ENCODE data around the gene EDIL3. TPM values are rescaled to one million over a fixed set of nuclear protein-coding genes. Genes with fewer than 3 reads are reported as not detected.
A peak's percentile ranks its signal among the peaks of the same experiment; 100 is the strongest.

The EDIL3 gene
- total RNA-seq, 1 donor from 2014 or later, result 604 TPM

DNA sequence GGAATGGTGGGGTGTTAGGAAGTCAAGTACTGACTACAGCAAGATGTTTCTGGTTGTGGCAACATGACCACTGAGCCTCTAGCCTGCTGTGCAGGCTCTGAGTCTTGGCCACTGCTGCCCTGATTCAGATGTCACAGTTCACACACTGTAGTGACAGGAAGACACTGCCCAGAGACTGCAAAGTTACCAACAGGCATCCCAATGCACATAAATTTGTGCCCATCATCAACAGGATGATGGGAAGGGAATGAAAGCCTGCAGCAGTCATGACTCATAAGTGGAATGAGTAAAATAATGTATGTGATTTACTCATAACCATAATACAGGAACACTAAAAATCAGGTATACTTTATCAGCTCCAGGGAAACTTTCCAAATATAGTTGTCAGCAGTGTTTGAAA is 412.4 kb downstream of the EDIL3 start:
- Mint-ChIP-seq H3K27ac (ENCODE audit: unreplicated experiment) (peak overlapping the region; percentile 34), H3K27me3 (ENCODE audit: low read depth) (no peaks in the 10 kb centered on the region), H3K36me3 (ENCODE audit: low read depth) (no peaks in the 10 kb centered on the region), H3K4me3 (ENCODE audit: unreplicated experiment) (no peak overlapping the region), H3K4me1 (ENCODE audit: low read depth) (peaks cover 34% of the 10 kb centered on the region), H3K9me3 (ENCODE audit: low read depth) (no peaks in the 10 kb centered on the region)
- TF ChIP-seq, protein P1, sequence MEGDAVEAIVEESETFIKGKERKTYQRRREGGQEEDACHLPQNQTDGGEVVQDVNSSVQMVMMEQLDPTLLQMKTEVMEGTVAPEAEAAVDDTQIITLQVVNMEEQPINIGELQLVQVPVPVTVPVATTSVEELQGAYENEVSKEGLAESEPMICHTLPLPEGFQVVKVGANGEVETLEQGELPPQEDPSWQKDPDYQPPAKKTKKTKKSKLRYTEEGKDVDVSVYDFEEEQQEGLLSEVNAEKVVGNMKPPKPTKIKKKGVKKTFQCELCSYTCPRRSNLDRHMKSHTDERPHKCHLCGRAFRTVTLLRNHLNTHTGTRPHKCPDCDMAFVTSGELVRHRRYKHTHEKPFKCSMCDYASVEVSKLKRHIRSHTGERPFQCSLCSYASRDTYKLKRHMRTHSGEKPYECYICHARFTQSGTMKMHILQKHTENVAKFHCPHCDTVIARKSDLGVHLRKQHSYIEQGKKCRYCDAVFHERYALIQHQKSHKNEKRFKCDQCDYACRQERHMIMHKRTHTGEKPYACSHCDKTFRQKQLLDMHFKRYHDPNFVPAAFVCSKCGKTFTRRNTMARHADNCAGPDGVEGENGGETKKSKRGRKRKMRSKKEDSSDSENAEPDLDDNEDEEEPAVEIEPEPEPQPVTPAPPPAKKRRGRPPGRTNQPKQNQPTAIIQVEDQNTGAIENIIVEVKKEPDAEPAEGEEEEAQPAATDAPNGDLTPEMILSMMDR (IDR thresholded peaks at IDR 0.05), result no peak
- no peak for DNase-seq (ENCODE audit: low spot score)

GRCh38 chr5:83967417-83967816 is 417.3 kb downstream of the EDIL3 start:
- Mint-ChIP-seq H3K27ac (ENCODE audit: unreplicated experiment) (peak overlapping the region; percentile 49), H3K36me3 (ENCODE audit: low read depth) (no peaks in the 10 kb centered on the region), H3K27me3 (ENCODE audit: low read depth) (no peaks in the 10 kb centered on the region), H3K9me3 (ENCODE audit: low read depth) (no peaks in the 10 kb centered on the region), H3K4me3 (ENCODE audit: unreplicated experiment) (no peak overlapping the region), H3K4me1 (ENCODE audit: low read depth) (peaks cover 41% of the 10 kb centered on the region)
- TF ChIP-seq, protein P1 (IDR thresholded peaks at IDR 0.05), result no peak
- DNase-seq (ENCODE audit: low spot score), result no peak

DNA sequence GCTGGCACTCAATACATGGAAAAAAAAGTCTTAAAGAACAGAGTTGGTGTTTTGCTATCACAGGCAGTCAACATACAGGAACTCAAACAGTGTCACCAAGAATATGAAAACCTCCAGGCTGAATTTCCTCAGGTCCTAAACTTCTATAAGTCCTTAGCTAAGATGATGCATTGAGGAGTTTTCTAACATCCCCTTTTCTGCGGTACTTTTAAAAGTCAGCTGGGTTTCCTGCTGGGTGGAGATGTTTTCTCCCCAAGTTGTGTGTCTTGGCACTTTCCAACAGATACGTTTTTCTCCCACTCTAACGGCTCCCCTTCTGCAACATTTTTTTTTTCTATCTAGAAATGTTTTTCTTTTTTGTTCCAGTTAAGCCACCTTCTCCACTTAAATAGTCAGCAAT is 419.2 kb downstream of the EDIL3 start:
- no peak for DNase-seq (ENCODE audit: low spot score)

GRCh38 chr5:83964271-83964670 is 420.4 kb downstream of the EDIL3 start:
- Mint-ChIP-seq H3K9me3 (ENCODE audit: low read depth) (no peaks in the 10 kb centered on the region), H3K27ac (ENCODE audit: unreplicated experiment) (peak overlapping the region; percentile 5), H3K4me1 (ENCODE audit: low read depth) (peaks cover 36% of the 10 kb centered on the region)

More for the DNA sequence above, 419.2 kb downstream of the EDIL3 start:
- Mint-ChIP-seq H3K9me3 (ENCODE audit: low read depth) (no peaks in the 10 kb centered on the region), H3K4me1 (ENCODE audit: low read depth) (peaks cover 35% of the 10 kb centered on the region), H3K4me3 (ENCODE audit: unreplicated experiment) (peak overlapping the region; percentile 47), H3K36me3 (ENCODE audit: low read depth) (peaks cover 7% of the 10 kb centered on the region), H3K27me3 (ENCODE audit: low read depth) (no peaks in the 10 kb centered on the region), H3K27ac (ENCODE audit: unreplicated experiment) (peak overlapping the region; percentile 75)
- TF ChIP-seq, protein P1 (IDR thresholded peaks at IDR 0.05), result no peak

GRCh38 chr5:83957188-83957587 is 427.5 kb downstream of the EDIL3 start:
- no peaks in the 10 kb centered on the region for H3K9me3 Mint-ChIP-seq (ENCODE audit: low read depth)

More at GRCh38 chr5:83964271-83964670, 420.4 kb downstream of the EDIL3 start:
- Mint-ChIP-seq H3K27me3 (ENCODE audit: low read depth) (no peaks in the 10 kb centered on the region), H3K36me3 (ENCODE audit: low read depth) (peaks cover 7% of the 10 kb centered on the region), H3K4me3 (ENCODE audit: unreplicated experiment) (no peak overlapping the region)
- TF ChIP-seq, protein P1 (IDR thresholded peaks at IDR 0.05), result no peak
- DNase-seq (ENCODE audit: low spot score), result no peak

More at GRCh38 chr5:83957188-83957587, 427.5 kb downstream of the EDIL3 start:
- Mint-ChIP-seq H3K27ac (ENCODE audit: unreplicated experiment) (peak overlapping the region; percentile 15), H3K4me1 (ENCODE audit: low read depth) (peaks cover 41% of the 10 kb centered on the region), H3K4me3 (ENCODE audit: unreplicated experiment) (no peak overlapping the region), H3K27me3 (ENCODE audit: low read depth) (no peaks in the 10 kb centered on the region), H3K36me3 (ENCODE audit: low read depth) (peaks cover 9% of the 10 kb centered on the region)
- TF ChIP-seq, protein P1 (IDR thresholded peaks at IDR 0.05), result no peak
- DNase-seq (ENCODE audit: low spot score), result no peak
